CD14-positive monocyte (primary cell): Measurements from ENCODE around the gene GRK5. TPM values are rescaled to one million over a fixed set of nuclear protein-coding genes. Genes with fewer than 3 reads are reported as not detected.

Experiments
- DNase-seq, 3 donors: peaks; one replicate each; pipeline ENCODE4 v3.0.0-alpha.2; 2011 to 2022
- H2AFZ ChIP-seq: 2 replicates; pipeline ENCODE4 v1.6.0; 2012; ENCODE audit warnings: mild to moderate bottlenecking, low read depth, low read length, inconsistent platforms; ENCODE audit not compliant: insufficient read depth, poor library complexity, severe bottlenecking
- H3K27ac ChIP-seq, 2 donors: 1 replicate in 1 of 2; 2 replicates in 1 of 2; pipeline ENCODE4 v1.5.1; 2012 to 2013; ENCODE audit warnings: low read length in 2 of 2, control low read depth in 1 of 2, inconsistent platforms in 1 of 2, low read depth in 1 of 2, mild to moderate bottlenecking in 1 of 2
- H3K27me3 ChIP-seq, 2 donors: one replicate each; pipeline versions ENCODE4 v1.6.0 to v1.6.1; 2011 to 2013; ENCODE audit warnings: low read length in 2 of 2; ENCODE audit not compliant: control insufficient read depth in 2 of 2, insufficient read depth in 2 of 2
- H3K36me3 ChIP-seq, 2 donors: replicated peaks in 1 of 2; 1 replicate in 1 of 2; 2 replicates in 1 of 2; pipeline versions ENCODE4 v1.5.1 to v1.6.1; 2012 to 2013; ENCODE audit warnings: low read length in 2 of 2, control low read depth in 1 of 2, inconsistent platforms in 1 of 2, mild to moderate bottlenecking in 1 of 2; ENCODE audit not compliant: insufficient read depth in 2 of 2, control insufficient read depth in 1 of 2
- H3K4me1 ChIP-seq, 2 donors: 1 replicate in 1 of 2; 2 replicates in 1 of 2; pipeline versions ENCODE4 v1.5.1 to v1.6.1; 2012 to 2013; ENCODE audit warnings: low read length in 2 of 2, control low read depth in 1 of 2, inconsistent platforms in 1 of 2, mild to moderate bottlenecking in 1 of 2, moderate library complexity in 1 of 2; ENCODE audit not compliant: insufficient read depth in 2 of 2, control insufficient read depth in 1 of 2
- H3K4me2 ChIP-seq: replicated peaks from 2 replicates; pipeline ENCODE3; 2012; ENCODE audit warnings: low read length, moderate library complexity, mild to moderate bottlenecking; ENCODE audit not compliant: poor library complexity, severe bottlenecking; ENCODE audit errors: extremely low read depth
- H3K4me3 ChIP-seq, 3 experiments: fragments of 200-600 bp in 1 of 3; sonication (generic) in 1 of 3; replicated peaks in 1 of 3; 1 replicate in 2 of 3; 2 replicates in 1 of 3; pipeline ENCODE4 v1.5.1; 2011 to 2013; ENCODE audit warnings: low read length in 3 of 3, mild to moderate bottlenecking in 3 of 3, control low read depth in 2 of 3, low read depth in 2 of 3, inconsistent platforms in 1 of 3, moderate library complexity in 1 of 3
- H3K79me2 ChIP-seq: 2 replicates; pipeline ENCODE4 v1.6.0; 2012; ENCODE audit warnings: mild to moderate bottlenecking, control low read depth, inconsistent platforms, low read length, moderate library complexity; ENCODE audit not compliant: insufficient read depth
- H3K9ac ChIP-seq: 2 replicates; pipeline ENCODE4 v1.6.0; 2017; ENCODE audit warnings: low read length, mild to moderate bottlenecking; ENCODE audit not compliant: insufficient read depth, poor library complexity, severe bottlenecking
- H3K9me3 ChIP-seq, 2 donors: replicated peaks in 1 of 2; 1 replicate in 1 of 2; 2 replicates in 1 of 2; pipeline versions ENCODE4 v1.5.1 to v1.6.1; 2012 to 2013; ENCODE audit warnings: low read length in 2 of 2, control low read depth in 1 of 2; ENCODE audit not compliant: control insufficient read depth in 1 of 2, insufficient read depth in 1 of 2
- H4K20me1 ChIP-seq: 2 replicates; pipeline ENCODE4 v1.6.0; 2012; ENCODE audit warnings: mild to moderate bottlenecking, low read length, control low read depth, moderate library complexity; ENCODE audit not compliant: insufficient read depth
- H3K27ac Mint-ChIP-seq, 7 donors: one replicate each; pipeline ENCODE4 v1.8.0; 2020; ENCODE audit warnings: mild to moderate bottlenecking in 7 of 7, mixed read lengths in 7 of 7, moderate library complexity in 6 of 7, inconsistent platforms in 2 of 7
- H3K27me3 Mint-ChIP-seq, 3 donors: one replicate each; pipeline ENCODE4 v1.8.0; 2021 to 2022; ENCODE audit warnings: low read depth in 3 of 3, mild to moderate bottlenecking in 3 of 3, mixed read lengths in 3 of 3, moderate library complexity in 3 of 3, inconsistent platforms in 1 of 3
- H3K36me3 Mint-ChIP-seq, 2 donors: one replicate each; pipeline ENCODE4 v1.8.0; 2020; ENCODE audit warnings: mixed read lengths in 2 of 2, inconsistent platforms in 1 of 2, mild to moderate bottlenecking in 1 of 2
- H3K4me1 Mint-ChIP-seq: one replicate; pipeline ENCODE4 v1.8.0; 2020; ENCODE audit warnings: mild to moderate bottlenecking, mixed read lengths
- H3K4me3 Mint-ChIP-seq, 2 donors: one replicate each; pipeline ENCODE4 v1.8.0; 2020; ENCODE audit warnings: mild to moderate bottlenecking in 2 of 2, mixed read lengths in 2 of 2, moderate library complexity in 1 of 2
- H3K9me3 Mint-ChIP-seq, 7 donors: one replicate each; pipeline ENCODE4 v1.8.0; 2020 to 2022; ENCODE audit warnings: mixed read lengths in 7 of 7, mild to moderate bottlenecking in 6 of 7, moderate library complexity in 6 of 7, inconsistent platforms in 2 of 7
- CTCF ChIP-seq: fragments of 200-600 bp; IDR thresholded peaks from one replicate; pipeline ENCODE4 v1.8.0; 2022; ENCODE audit warnings: antibody characterized with exemption, mild to moderate bottlenecking
- WGBS: methylation state at CpG from one replicate; pipeline ENCODE4 v1.1.5; 2013; ENCODE audit warnings: missing lambda C conversion rate; ENCODE audit not compliant: insufficient coverage; 5-methylcytosine and 5-hydroxymethylcytosine counted together
- intact Hi-C, 2 donors: fragments of 100-400 bp; cut with micrococcal nuclease; formaldehyde crosslinking; loops; one replicate each; pipeline versions ENCODE4 v1.15.0 to v1.15.1; 2023
- polyA plus RNA-seq, 3 donors: library from polyadenylated mRNA; depleted of rRNA in 1 of 3; unstranded in 2 of 3; stranded (reverse) in 1 of 3; fragments of 300-500 nt in 2 of 3; fragments of >200 nt in 1 of 3; fragmentation: Illumina TruSeq in 2 of 3; gene quantifications; 1 replicate in 2 of 3; 2 replicates in 1 of 3; pipeline ENCODE4 v1.2.3, GENCODE V29; 2012 to 2021

The GRK5 gene
- polyA plus RNA-seq, 3 donors = 1.2 to 6.5 (median 2.8) TPM

DNA sequence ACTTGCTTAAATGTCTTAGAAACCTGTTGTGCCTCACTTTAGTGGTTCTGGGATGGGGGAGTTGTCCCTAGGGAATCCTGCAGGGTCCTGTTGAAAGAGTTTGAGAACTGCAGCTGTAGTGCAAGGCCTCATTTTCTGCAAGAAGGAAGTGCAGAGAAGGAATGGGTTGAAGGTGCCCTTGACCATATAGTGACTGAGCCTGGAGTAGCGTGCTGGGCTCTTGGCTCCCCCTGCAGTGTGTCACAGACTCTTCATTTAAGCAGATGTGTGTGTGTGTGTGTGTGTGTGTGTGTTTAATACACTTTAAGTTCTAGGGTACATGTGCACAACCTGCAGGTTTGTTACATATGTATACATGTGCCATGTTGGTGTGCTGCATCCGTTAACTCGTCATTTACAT lies 92.2 kb downstream of the GRK5 start:
- no peaks in the 10 kb centered on the region for H3K79me2 ChIP-seq
- Mint-ChIP-seq H3K27me3 (peaks cover 3 to 7% (median 3%) of the 10 kb centered on the region in 3 donors), H3K27ac (no peak overlapping the region), H3K4me1 (peaks cover 14% of the 10 kb centered on the region), H3K4me3 (no peak overlapping the region), H3K9me3 (peaks cover 5 to 14% (median 9%) of the 10 kb centered on the region in 7 donors), H3K36me3 (peaks cover 8 to 9% of the 10 kb centered on the region in 2 donors)
- no peak for DNase-seq
- H2AFZ ChIP-seq = no peak overlapping the region
- H3K4me1 ChIP-seq = peaks cover 5 to 9% of the 10 kb centered on the region in 2 donors
- no peak overlapping the region for H3K4me3 ChIP-seq
- WGBS = 91% methylated on average over 1 of the region's 3 CpGs
- no peak overlapping the region for H3K27ac ChIP-seq
- H3K4me2 ChIP-seq = no peak overlapping the region
- intact Hi-C loops = no loop called here
- H3K9me3 ChIP-seq = peaks cover 0 to 13% of the 10 kb centered on the region in 2 donors
- H3K36me3 ChIP-seq = no peaks in the 10 kb centered on the region
- TF ChIP-seq CTCF = no peak
- no peaks in the 10 kb centered on the region for H3K27me3 ChIP-seq
- H3K9ac ChIP-seq = no peak overlapping the region
- peaks cover 26% of the 10 kb centered on the region for H4K20me1 ChIP-seq

- peaks cover 5 to 16% of the 10 kb centered on the region in 2 donors for H3K36me3 Mint-ChIP-seq
- intact Hi-C loops = loop anchor here (10.0 kb wide), 2 partner anchors 93 to 97 kb away; partner anchors contain the start of gene GRK5 (in 1 of the 2)
- peaks cover 6 to 14% (median 9%) of the 10 kb centered on the region in 7 donors for H3K9me3 Mint-ChIP-seq
- peak overlapping the region; percentile 47 to 61 for H3K4me3 Mint-ChIP-seq
- H3K4me2 ChIP-seq = no peak overlapping the region
- TF ChIP-seq CTCF = no peak
- H3K9me3 ChIP-seq = peaks cover 0 to 13% of the 10 kb centered on the region in 2 donors
- peaks cover 29% of the 10 kb centered on the region for H3K4me1 Mint-ChIP-seq
- H3K27me3 ChIP-seq = no peaks in the 10 kb centered on the region
- peaks cover 5 to 14% (median 12%) of the 10 kb centered on the region in 3 donors for H3K27me3 Mint-ChIP-seq
- 4% methylated on average over 7 of the region's 8 CpGs for WGBS
- H3K9ac ChIP-seq = no peak overlapping the region
- H3K27ac ChIP-seq = no peak overlapping the region
- peak overlapping the region in 2 of 7 donors; percentile 18 to 81 for H3K27ac Mint-ChIP-seq
- H3K4me1 ChIP-seq = peaks cover 15 to 24% of the 10 kb centered on the region in 2 donors
- DNase-seq = peak; percentile 24 to 32 (median 29)
- no peak overlapping the region for H2AFZ ChIP-seq
- H3K4me3 ChIP-seq = no peak overlapping the region
- no peaks in the 10 kb centered on the region for H3K79me2 ChIP-seq
- peaks cover 41% of the 10 kb centered on the region for H4K20me1 ChIP-seq
- H3K36me3 ChIP-seq = no peaks in the 10 kb centered on the region
Measured at GRCh38 chr10:119301397-119301796, 94.0 kb downstream of the GRK5 start.
